MCF 10A (cell line): ENCODE results near the gene IGF1R. TPM values are rescaled to one million over a fixed set of nuclear protein-coding genes. Genes with fewer than 3 reads are reported as not detected.

Experiments used
- BruUV-seq: library from RNA; stranded (reverse); fragments of 400-500 nt; replicated peaks from 2 replicates; lab custom pipeline; 2021; lab: Mats Ljungman, UMichigan
- CTCF ChIA-PET: fragments of 300-600 bp; sonication (Branson Sonifier 250); formaldehyde crosslinking; extraction: SDS; loops from one replicate; lab custom pipeline; 2021; ENCODE audit warnings: antibody characterized with exemption, inconsistent platforms; lab: Yijun Ruan, JAX
- POLR2A ChIA-PET: fragments of 300-600, 350-650 bp; sonication (Branson Sonifier 250); formaldehyde crosslinking; extraction: SDS; loops from one replicate; lab custom pipeline; 2020; ENCODE audit warnings: antibody characterized with exemption, inconsistent platforms; lab: Yijun Ruan, JAX
- DNase-seq: peaks from one replicate; pipeline ENCODE4 v3.0.0-alpha.2; 2018; ENCODE audit not compliant: unreplicated experiment
- H3K27ac Mint-ChIP-seq: one replicate; pipeline ENCODE4 v1.8.0; 2022; ENCODE audit warnings: mild to moderate bottlenecking, low read depth, mixed read lengths; ENCODE audit not compliant: unreplicated experiment
- H3K27me3 Mint-ChIP-seq: one replicate; pipeline ENCODE4 v1.8.0; 2022; ENCODE audit warnings: mixed read lengths; ENCODE audit not compliant: insufficient read depth, unreplicated experiment
- H3K36me3 Mint-ChIP-seq: one replicate; pipeline ENCODE4 v1.8.0; 2022; ENCODE audit warnings: mild to moderate bottlenecking, moderate library complexity, mixed read lengths; ENCODE audit not compliant: insufficient read depth, unreplicated experiment
- H3K4me1 Mint-ChIP-seq: one replicate; pipeline ENCODE4 v1.8.0; 2022; ENCODE audit warnings: mixed read lengths; ENCODE audit not compliant: insufficient read depth, unreplicated experiment
- H3K4me3 Mint-ChIP-seq: one replicate; pipeline ENCODE4 v1.8.0; 2022; ENCODE audit warnings: mild to moderate bottlenecking, moderate library complexity, mixed read lengths; ENCODE audit not compliant: unreplicated experiment
- H3K9me3 Mint-ChIP-seq: one replicate; pipeline ENCODE4 v1.8.0; 2022; ENCODE audit warnings: mixed read lengths; ENCODE audit not compliant: unreplicated experiment
- CTCF ChIP-seq: fragments of 200-600 bp; IDR thresholded peaks from one replicate; pipeline ENCODE4 v1.8.0; 2022; ENCODE audit warnings: antibody characterized with exemption, mild to moderate bottlenecking; ENCODE audit not compliant: unreplicated experiment
- intact Hi-C: fragments of 100-400 bp; cut with micrococcal nuclease; formaldehyde crosslinking; loops from 2 replicates; pipeline ENCODE4 v1.14.1; 2022
- total RNA-seq: library from RNA; stranded (reverse); gene quantifications from 2 replicates; pipeline ENCODE4 v1.2.3, GENCODE V29; 2022

The IGF1R gene
- total RNA-seq, 1 experiment from 2014 or later: 53.3 TPM

- Mint-ChIP-seq H3K27ac (no peak overlapping the region), H3K4me3 (no peak overlapping the region), H3K9me3 (no peaks in the 10 kb centered on the region), H3K36me3 (peaks cover 67% of the 10 kb centered on the region), H3K27me3 (no peaks in the 10 kb centered on the region), H3K4me1 (peaks cover 23% of the 10 kb centered on the region)
- ChIA-PET POLR2A (no interaction called here), CTCF (interaction anchor here (0.6 to 1.1 kb wide), 2 partner anchors 21 to 264 kb away, joined by 3 to 5 read pairs; no protein-coding TSS in a partner anchor)
- no TSS peak for BruUV-seq
- TF ChIP-seq CTCF: no peak
- no peak for DNase-seq
- intact Hi-C loops: loop anchor here (5.0 kb wide), 1 partner anchor 167 kb away; no protein-coding TSS in a partner anchor
Measured at GRCh38 chr15:98909968-98910885, 261.9 kb downstream of the IGF1R start.

- Mint-ChIP-seq H3K27me3 (no peaks in the 10 kb centered on the region), H3K4me3 (no peak overlapping the region), H3K36me3 (peaks cover 84% of the 10 kb centered on the region), H3K27ac (no peak overlapping the region), H3K4me1 (peaks cover 8% of the 10 kb centered on the region), H3K9me3 (no peaks in the 10 kb centered on the region)
- TF ChIP-seq CTCF: no peak
- ChIA-PET CTCF (interaction anchor here (0.6 to 1.0 kb wide), 2 partner anchors 9 to 284 kb away, joined by 3 to 5 read pairs; no protein-coding TSS in a partner anchor), POLR2A (interaction anchor here (0.6 kb wide), 1 partner anchor 112 kb away, joined by 3 read pairs; no protein-coding TSS in a partner anchor)
- intact Hi-C loops: loop anchor here (5.0 kb wide), 1 partner anchor 163 kb away; no protein-coding TSS in a partner anchor
- BruUV-seq: no TSS peak
- DNase-seq: peak; percentile 71
Measured at GRCh38 chr15:98914626-98915025, 266.3 kb downstream of the IGF1R start.

GRCh38 chr15:98916826-98917225 lies 268.5 kb downstream of the IGF1R start:
- CTCF ChIA-PET: interaction anchor here (1.1 kb wide), 1 partner anchor 142 kb away, joined by 4 read pairs; no protein-coding TSS in a partner anchor
- POLR2A ChIA-PET: interaction anchor here (0.6 kb wide), 1 partner anchor 14 kb away, joined by 3 read pairs; no protein-coding TSS in a partner anchor
- H3K27me3 Mint-ChIP-seq: no peaks in the 10 kb centered on the region

More at GRCh38 chr15:98916826-98917225, 268.5 kb downstream of the IGF1R start:
- H3K9me3 Mint-ChIP-seq: no peaks in the 10 kb centered on the region
- H3K4me3 Mint-ChIP-seq: no peak overlapping the region
- no TSS peak for BruUV-seq
- TF ChIP-seq CTCF: no peak
- DNase-seq: no peak
- peaks cover 8% of the 10 kb centered on the region for H3K4me1 Mint-ChIP-seq
- intact Hi-C loops: no loop called here
- H3K27ac Mint-ChIP-seq: no peak overlapping the region
- H3K36me3 Mint-ChIP-seq: peaks cover 87% of the 10 kb centered on the region
